ENCODE measurements around the gene TGM1.

The TGM1 gene

GRCh38 chr14:24269910-24270536 lies 7.0 kb upstream of the TGM1 start:
- no peak for DNase-seq

- no peak for DNase-seq
These were observed 6.4 kb upstream of the TGM1 start for GRCh38 chr14:24269368-24269767.

- DNase-seq = no peak
These were observed 5.2 kb upstream of the TGM1 start for GRCh38 chr14:24268225-24268624.

DNA sequence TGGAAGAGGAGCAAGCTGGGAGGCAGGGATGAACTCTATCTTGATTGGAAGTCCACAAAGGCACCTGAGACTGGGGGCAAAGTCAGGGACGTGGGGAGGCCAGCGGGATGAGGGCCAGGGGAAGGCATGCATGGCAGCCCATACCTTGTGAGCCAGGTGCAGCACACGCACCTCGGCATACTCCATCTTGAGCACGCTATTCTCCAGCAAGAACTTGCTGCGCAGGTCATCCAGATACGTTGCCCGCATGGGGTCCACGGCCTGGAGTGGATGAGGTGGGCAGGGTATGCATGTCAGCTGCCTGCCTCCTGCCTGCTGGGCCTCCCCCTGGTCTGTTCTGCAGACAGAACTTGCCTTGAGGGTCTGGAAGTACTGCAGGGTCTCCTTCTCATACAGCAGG lies 4.5 kb upstream of the TGM1 start:
- no peak for DNase-seq

DNA sequence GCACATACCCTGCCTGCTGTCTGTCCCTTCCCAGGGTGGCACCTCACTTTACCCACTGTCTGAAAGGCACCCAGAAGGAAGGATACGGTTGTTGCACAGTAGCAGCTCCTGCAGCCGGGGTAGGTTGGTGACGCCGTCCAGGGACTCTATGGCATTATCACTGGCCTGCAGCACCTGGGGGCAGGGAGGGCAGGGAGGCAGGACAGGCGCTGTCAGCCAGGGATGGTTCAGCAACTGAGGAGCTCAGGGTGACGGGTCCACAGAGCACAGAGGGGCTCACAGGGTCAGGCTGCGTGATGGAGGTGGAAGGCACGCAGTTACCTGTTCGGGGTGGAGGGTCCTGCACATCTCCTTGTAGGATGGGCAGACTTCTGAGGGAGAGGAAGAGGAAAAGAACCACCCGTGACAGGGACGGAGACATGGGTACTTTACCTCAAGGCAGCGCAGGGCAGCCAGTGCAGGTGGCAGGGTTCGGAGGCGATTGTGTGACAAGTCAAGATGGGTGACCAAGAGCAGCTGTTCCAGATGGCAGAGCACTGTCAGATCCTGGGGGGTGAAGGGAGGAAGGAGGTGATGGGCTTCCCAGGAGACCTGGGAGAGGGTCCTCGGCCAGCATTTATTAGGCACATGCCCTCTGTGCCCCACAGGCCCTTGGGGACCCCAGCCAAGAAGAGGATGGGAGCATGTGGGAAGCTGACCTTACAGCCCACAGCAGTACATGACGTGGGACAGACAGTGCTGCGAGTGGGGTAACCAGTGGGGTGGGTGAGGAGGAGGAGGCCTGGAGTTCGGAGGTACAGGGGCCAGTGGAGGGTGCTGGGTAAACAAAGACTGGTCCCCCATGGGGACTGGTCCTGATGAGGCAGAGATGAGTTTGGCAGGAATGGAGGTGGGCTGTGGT lies 3.6 kb upstream of the TGM1 start:
- DNase-seq = no peak

- no peak for DNase-seq
These were observed 1.3 kb upstream of the TGM1 start for GRCh38 chr14:24264298-24264697.

DNA sequence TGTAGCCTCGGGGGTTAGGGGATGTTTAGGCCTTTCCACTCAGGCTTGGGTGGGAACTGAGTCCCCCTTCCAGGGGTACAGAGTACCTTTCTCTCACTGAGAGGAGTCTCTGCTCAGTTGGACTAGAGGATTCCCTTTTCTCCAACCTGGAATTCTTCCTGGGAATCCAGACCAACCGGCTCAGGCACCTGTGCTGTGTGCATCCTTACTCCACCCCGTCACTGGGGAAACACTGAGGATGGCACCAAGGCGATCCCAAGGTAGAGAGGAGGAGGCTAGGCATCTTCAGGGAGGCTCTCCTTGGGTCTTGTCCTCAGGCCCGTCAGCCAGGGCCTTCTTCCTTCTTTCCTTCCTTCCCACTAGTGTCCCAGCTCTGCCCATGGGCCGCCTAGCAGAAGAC lies 871 bp upstream of the TGM1 start:
- no peak for DNase-seq

- DNase-seq = no peak
These were observed 1.0 kb downstream of the TGM1 start for GRCh38 chr14:24261969-24262327.

GRCh38 chr14:24261256-24261968 lies 1.6 kb downstream of the TGM1 start:
- DNase-seq = no peak

DNA sequence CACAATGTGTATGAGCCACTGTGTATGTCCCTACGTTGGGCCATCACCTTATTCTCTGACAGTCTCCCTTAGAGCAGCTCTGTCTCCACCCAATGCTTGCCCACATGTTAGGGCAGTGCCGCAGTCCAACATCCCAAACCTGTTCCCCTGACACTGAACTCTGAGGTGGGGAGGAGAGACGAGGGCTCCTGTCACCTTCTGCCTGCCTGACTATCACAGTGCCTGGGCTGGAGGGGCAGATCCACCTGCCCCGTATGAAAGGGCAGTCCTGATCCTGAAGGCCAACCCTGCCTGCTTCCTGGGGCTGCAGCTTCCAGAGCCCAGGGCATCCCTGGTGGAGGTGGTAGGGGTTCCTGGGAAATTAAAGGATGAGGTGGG lies 2.2 kb downstream of the TGM1 start:
- DNase-seq = no peak

GRCh38 chr14:24260026-24260779 lies 2.8 kb downstream of the TGM1 start:
- DNase-seq = no peak

- no peak for DNase-seq
These were observed 3.5 kb downstream of the TGM1 start for GRCh38 chr14:24259282-24260025.

DNA sequence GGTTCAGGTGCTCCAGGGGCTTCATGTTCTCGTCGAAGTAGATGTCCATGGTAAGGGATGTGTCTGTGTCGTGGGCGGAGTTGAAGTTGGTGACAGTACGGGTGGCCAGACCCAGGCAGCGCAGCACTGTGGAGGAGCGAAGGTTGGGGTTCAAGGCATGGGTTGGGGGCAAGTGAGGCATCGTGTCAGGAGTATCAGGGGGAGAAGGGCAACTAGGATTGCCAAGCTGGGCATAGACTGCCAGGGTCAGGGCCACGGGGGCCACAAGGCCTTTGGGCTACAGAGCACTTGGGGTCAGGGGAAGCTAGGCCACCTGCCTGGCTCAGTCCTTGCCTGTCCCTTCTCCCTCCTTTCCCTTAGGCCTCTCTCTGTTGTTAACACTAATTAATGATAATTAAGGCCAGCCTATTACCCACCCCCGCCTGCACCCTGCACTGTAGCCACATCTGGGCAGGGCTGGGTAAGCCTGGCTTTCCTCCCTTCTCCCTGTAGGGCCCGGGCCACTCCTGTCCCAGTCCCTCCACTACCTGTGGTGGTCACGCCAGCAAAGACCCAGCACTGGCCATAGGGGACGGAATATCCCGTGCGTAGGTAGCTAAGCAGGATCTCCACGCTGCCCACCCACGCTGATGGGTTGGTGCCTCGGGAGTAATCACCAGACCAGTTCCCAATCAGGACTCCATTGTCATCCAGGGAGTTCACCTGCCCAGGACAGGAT lies 4.3 kb downstream of the TGM1 start:
- no peak for DNase-seq

DNA sequence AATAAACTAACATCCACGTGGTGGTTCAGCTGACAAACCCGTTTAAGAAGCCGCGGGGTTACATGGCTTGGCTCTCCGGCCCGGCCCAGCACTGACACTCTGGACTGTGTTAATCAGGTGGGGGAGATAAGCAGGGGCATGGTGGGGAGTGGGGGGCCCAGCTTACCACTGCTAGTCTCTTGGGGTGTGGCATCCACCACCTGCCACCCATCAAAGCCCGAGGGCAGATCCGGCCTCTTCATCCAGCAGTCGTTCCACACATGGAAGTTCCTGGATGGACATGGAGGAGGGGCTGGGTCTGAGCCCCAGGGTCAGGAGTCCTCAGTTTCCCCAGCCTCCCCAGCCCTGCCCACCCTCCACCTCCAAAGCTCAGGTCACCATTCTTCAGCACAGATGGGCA lies 4.9 kb downstream of the TGM1 start:
- DNase-seq = no peak

- no peak for DNase-seq
These were observed 6.0 kb downstream of the TGM1 start for GRCh38 chr14:24256960-24257359.

- DNase-seq = no peak
These were observed 6.9 kb downstream of the TGM1 start for GRCh38 chr14:24255931-24256711.

- DNase-seq = no peak
These were observed 7.5 kb downstream of the TGM1 start for GRCh38 chr14:24255438-24255837.

- DNase-seq = no peak
These were observed 8.2 kb downstream of the TGM1 start for GRCh38 chr14:24254630-24255392.

DNA sequence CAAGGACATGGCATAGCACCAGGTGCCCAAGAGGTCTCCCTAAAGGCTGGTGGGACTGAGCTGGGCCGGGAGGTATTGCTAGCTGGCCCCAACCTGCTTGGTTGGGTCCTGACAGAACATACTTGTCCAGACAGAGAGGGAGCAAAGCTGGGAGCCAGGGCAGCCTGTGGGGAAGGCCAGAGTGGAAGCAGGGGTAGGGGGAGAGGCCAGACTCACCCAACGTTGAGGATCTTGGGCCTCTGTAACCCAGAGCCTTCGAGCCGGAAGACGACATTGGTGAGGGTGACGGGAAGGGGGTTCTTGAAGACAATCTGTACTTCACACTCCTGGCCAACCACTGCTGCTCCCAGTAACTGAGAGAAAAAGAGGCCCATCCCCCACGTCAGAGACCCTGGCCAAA lies 9.0 kb downstream of the TGM1 start:
- DNase-seq = no peak
